NCI-H1694 (cell line): ENCODE measurements around the gene PPP1R2B.
"Not testable (repeated sequence)": the region's sequence is repeated elsewhere in the genome, so short reads cannot be mapped to it uniquely, and the experiment has no call there.

ENCODE experiments used
- DNase-seq: peaks from one replicate; lab custom pipeline; 2025; lab: John Stamatoyannopoulos, UW

Gene PPP1R2B

DNA sequence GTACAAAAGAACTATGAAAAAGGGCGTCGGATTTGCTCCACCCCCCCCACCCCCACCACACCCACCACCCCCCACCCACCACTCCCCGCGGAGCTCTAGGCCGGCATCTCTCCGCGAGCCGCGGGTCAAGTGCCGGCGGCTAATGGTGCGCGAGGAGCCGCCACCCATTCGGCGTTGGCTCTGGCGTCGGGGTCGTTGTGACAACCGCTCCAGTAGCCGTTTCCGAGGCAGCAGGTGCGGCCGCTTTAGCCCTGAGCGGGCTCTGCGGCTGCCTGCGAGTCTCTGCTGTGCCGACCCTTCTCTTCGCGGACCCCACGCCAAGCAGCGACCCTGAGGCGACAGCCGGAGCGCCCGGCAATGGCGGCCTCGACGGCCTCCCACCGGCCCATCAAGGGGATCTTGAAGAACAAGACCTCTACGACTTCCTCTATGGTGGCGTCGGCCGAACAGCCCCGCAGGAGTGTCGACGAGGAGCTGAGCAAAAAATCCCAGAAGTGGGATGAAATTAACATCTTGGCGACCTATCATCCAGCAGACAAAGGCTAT is at the start of gene PPP1R2B:
Gene PPP1R2B (plus strand): TSS at position 90 of the 546 bp plus-strand sequence. CDS start 268 bp downstream, at position 358.
- DNase-seq = no peak

DNA sequence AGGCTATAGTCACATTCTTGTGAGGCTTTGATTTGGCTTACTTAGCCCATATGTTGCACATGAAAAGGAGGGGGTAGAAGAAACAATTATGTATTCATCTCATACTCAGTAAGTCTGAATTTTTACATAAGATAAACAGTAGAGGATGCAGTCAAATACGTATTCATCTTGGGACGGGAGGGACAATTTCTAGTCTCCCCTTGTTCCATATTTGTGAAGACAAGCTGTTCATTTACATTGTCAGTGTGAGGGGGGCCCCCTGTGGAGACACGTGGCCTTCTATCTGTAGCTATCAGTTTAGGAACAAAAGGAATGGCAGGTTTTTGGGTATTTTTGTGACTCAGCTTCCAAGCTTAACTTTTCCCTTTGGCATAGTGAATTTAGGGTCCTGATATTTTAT is 49.2 kb upstream of the PPP1R2B start:
- DNase-seq = no peak

GRCh38 chr5:156802501-156802900 is 47.6 kb upstream of the PPP1R2B start:
- DNase-seq = no peak

DNA sequence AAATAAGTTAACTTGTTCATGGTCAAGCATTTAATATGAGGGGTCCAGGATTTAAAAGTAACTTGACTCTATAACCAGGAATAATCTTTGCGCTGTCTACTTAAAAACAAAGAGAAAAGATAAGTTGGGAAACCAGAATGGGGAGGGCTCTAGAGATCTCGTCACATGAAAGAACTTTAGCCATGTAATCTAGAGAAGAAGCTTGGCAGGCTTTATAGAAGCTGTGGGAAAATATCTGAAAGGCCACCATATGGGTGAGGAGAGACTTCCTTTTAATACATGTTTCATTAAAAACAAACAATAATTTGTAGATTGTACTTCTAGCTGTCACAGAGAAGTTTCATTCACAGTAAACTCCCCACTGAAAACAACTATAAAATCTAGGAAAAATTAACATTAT is 46.7 kb upstream of the PPP1R2B start:
- DNase-seq = no peak

DNA sequence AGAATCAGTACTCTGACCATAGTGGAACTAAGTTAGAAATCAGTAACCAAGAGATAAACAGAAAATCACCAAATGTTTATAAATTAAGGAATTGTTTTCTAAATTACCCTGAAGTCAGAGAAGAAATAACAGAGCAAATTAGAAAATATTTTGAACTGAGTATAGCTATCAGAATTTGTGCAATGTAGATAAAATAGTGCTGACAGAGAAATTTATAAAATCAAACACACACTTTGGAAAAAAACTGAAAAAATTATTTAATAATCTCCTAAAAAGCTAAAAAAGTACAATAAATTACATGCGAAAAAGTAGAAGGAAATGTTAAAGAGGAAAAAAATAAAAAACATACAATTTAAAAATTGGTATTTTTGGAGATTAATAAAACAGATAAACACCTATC is 37.1 kb upstream of the PPP1R2B start:
- DNase-seq = no peak

DNA sequence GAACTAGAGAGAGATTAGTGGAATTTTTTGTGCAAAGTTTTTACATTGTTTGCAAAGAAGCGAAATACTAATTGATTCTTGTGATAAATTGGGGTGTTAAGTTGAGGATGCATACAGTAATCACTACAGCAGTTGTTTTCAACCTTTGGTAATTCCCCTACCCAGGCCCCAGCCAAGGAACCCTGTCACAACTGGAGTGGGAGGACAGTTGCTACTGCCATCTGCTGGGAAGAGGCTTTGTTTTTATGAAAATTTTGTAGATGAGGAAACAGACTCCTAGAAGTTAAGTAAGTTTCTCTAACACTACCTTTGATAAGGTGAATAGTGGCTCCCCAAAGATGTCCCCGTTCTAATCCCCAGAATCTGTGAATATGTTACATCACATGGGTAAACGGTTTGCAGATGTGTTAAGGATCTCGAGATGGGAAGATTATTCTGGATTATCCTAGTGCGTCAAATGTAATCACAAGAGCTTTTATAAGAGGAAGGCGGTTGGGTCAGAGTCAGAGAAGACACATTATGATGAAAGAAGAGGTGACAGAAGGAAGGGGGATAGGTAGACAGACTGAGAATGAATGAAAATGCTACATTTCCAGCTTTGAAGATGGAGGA is 34.0 kb upstream of the PPP1R2B start:
- DNase-seq = peak; percentile 25

DNA sequence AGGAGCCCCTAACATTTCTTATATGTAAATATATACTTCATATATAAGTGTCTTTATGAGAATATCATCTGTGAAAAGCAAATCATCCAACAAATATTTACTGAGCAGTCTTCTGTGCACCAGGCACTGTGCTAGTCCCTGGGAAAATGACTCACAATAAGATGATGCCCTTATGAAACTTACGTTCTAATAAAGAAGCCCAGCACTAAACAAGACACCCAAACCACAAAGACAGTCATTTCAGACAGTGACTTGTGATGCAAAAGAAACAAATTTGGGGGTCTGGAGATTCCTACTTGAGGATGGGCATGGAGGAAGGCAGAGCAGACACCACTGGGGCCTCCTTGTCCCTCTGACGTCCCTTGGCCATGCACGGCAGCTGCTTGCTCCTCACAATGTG is 30.6 kb upstream of the PPP1R2B start:
- DNase-seq = no peak

DNA sequence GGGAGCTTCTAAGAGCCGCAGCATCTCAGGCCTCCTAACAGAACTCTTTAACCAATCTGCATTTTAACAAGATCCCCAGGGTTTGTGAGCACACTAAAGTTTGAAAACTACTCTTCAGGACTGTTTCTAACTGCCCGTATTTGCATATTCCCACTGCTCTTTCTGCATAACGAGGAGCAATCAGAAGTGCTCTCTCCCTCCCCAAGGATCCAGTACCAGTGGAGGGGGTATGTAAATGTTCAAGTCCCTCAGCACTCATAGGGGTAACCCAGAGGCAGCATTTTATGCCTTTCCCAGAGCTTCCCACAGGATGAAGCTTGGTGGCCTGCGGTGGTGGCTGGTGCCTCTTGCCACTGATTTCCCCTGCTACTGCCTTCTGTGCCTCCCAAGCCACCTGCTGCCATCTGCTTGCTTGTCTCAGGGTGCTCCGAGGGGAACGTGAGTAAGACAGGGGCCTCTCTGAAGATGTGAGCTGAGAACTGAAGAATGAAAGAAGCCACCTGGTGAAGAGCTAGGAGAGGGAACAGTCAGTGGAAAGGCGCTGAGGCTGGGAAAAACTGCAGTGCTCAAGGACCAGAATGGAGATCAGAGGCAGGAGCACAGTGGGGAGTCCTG is 30.0 kb upstream of the PPP1R2B start:
- no peak for DNase-seq

DNA sequence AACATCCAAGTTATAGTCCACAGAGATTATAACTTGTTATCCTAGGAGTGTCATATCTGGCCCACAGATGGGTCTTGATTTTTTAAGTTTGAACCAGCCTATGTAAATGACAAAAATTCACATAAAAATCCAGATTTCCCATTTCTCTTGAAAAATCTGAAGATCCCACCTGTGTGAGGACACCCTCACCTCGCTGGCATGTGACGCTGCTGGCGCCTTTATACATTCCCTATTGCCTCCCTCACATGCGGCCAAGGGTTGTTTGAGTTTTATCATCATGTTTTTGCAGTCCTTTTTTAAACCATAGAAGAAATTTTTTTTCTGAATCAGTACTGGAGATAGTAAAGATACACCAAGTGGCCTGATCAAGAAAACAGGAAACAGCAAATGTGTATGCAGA is 25.9 kb upstream of the PPP1R2B start:
- no peak for DNase-seq

DNA sequence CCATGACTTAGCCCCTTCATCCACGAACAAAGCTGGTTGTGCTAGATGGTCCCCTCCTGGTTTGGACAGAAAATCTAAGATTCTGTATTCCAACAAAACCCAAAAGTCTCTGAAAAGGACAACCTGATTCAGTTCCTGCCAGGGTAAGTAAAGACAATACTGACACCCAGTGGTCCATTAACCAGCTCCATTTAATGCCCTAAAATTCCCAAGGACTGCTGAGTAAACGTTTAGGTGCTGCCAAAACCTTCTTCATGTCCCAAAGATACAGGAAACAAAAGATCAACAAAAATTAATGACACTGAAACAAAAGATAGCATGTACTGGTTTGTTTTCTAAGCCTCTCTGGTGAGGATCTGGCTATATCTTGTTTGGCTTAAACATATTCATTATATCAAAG is 25.3 kb upstream of the PPP1R2B start:
- peak; percentile 51 for DNase-seq

DNA sequence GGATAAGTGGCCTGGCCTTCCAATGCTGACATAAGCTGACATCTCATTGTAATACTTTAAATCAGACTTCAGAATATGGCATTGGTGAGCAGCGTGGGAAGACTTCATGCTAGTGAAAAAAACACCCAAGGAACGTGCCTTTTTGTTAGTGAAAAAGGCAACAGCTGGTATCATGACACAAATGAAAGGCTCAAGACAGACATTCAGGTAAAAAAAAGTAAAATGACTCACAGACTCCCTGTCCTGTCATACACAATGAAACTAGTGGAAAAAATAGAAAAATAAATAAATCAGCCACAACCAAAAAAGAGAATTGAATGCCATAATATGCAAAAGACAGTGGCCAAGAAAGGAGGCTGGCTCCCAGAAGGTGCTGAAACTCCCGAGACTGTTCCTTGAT is 24.4 kb upstream of the PPP1R2B start:
- no peak for DNase-seq

- DNase-seq = no peak
Observed at GRCh38 chr5:156826150-156826549, 23.9 kb upstream of the PPP1R2B start.

GRCh38 chr5:156834916-156835315 is 15.2 kb upstream of the PPP1R2B start:
- DNase-seq = no peak

DNA sequence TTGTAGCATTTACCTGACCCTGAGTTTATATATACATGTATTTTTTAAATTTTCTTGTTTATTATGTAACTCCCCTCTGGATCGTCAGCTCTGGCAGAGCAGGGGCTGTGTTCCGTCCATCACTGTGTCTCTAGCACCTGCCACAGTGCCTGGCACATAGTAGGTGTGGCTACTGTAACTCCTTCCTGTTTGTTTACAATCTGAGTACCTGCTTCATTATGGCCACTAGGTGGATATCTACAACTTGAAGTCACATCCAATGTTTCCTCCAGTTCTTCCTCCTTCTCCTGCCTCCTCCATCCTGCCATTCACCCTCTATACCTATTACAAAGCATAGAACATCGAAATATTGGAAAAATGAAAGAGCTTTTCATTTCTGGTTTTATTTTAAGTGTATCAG is 14.2 kb upstream of the PPP1R2B start:
- DNase-seq = no peak

DNA sequence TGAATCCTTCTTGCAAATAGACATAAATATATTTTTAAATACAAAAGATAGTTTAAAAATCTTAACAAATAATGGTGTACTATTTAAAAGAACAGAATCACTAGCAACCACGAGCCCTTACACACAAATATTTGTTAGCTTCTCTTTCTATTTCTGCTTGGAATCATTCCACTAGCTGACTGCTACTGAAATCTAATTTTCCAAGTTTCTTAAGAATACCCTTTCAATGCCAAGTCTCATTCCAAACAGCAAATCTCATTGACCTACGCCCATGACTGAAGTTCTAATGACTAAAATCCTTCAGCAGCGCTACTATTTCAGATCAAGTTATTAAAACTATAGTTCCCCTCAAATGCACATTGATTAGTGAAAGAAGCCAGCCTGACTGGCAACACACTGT is 13.2 kb upstream of the PPP1R2B start:
- no peak for DNase-seq

DNA sequence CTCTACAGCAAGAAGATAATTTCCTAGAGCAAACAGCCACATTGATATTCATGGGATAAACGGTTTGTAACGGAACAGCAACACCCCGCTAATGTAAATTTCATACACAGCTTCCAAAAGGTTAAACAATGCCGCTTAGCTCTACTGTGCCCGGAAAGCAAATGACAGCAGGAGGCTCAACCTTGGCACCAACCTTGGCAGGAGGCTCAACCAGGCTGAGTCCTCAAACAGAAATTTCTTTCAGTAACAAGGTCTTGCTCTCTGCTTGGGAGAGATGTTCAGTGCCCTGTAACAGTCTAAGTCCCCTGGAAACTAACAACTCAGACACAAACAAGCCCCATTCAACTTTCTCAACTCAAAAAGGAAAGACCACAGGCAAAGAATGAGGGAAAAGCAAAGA is 11.1 kb upstream of the PPP1R2B start:
- DNase-seq = no peak

DNA sequence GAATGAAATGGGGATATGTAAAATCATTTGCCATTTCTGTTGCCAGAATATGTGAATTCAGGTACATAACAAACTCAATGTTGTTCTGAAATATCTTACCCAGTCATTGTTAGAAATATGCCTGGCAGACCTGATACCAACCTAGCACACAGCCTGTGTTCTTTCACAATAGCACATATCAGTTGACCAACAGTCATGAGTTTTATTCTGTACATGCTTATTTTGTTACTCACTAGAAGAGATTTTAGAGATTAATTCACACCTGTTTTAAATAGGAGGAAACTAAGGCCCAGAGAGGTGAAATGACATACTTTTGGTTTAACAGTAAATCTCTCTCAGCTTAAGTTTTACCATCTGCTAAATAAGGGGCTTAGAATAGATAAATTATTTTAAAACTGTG is 8.4 kb upstream of the PPP1R2B start:
- no peak for DNase-seq

- DNase-seq = no peak
Observed at GRCh38 chr5:156846914-156847313, 3.2 kb upstream of the PPP1R2B start.

DNA sequence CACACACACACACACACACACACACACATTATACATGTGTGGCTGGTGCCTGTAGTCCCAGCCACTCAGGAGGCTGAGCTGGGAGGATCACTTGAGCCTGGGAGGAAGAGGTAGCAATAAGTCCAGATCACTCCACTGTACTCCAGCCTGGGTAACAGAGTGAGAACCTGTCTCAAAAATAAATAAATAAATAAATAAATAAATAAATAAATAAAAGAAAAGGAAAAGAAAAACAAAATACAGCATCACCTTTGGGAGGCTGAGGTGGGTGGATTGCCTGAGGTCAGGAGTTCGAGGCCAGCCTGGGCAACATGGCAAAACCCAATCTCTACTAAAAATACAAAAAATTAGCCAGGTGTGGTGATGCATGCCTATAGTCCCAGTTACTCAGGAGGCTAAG is 1.6 kb upstream of the PPP1R2B start:
- DNase-seq = not testable (repeated sequence)

DNA sequence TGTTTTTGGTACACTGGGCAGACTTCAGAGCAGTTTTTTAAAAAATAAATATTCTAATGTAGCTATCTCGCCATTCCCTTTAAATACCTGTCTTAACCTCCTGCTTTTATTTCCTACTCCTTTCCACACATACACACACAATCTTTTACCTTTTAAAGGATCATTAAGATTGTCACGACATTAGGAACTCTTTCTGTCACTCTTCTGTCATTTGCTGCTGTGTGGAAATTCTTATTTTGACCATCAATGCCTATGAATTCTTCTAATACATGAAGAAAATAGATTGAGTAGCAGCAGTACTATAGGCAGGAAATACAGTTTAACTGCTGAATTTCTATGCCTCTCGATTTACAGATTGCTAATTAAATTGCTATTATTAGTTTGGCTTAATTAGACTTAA is 1.8 kb downstream of the PPP1R2B start:
- no peak for DNase-seq

DNA sequence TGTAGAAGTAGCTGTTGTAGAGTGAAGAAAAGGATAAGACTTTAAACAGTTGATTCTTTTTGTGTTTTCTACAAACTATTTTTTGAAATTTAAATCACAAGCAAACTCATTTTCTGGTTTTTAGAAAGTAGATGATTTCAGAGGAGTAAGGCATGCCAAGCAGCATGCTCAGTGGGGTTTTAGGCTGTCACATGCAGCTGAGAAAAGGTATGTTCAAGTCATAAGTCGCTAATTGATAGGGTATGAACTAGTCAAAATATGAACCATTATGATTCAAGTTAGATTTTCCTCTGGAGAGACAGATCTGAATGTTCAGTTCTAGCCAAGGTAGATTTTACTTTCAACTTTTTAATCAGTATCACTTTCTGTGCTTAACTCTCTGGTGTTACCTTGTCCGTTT is 3.0 kb downstream of the PPP1R2B start:
- not testable (repeated sequence) for DNase-seq

- DNase-seq = no peak
Observed at GRCh38 chr5:156865427-156865826, 15.3 kb downstream of the PPP1R2B start.

DNA sequence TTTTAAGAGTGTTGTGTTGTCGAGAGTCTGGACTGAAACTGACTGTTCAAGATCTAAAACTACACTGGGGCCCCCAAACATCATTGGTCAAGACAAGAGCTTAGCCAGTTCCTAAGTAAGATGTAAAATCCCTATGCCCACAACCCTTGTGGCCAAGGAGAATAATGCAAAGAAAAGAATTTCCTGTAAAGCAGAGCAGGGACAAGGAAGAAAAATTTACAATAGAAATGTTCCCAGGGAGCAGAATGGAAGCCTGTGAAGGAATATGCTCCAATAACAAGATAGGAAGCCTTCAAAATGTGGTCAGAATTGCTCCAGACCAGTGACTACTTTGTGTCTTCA is 20.4 kb downstream of the PPP1R2B start:
- no peak for DNase-seq

DNA sequence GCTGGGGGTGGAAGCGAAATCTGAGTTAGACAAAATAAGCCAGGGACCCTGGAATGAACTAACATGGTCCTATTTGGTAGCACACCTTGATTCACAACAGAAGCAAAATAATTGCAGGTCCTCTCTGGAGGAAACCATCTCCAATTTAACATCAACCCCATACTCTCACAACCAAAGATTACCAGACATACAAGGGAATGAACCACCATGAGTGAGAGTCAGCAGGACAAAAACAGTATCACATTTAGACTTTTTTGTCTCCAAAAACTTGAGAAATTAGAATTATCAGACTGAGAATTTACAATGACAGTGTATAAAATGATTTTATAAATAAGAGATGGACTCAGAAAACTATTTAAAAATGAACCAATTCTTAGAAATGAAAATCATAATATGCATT is 21.1 kb downstream of the PPP1R2B start:
- DNase-seq = no peak
